ENCODE results near the gene GPR183.

GPR183 gene

DNA sequence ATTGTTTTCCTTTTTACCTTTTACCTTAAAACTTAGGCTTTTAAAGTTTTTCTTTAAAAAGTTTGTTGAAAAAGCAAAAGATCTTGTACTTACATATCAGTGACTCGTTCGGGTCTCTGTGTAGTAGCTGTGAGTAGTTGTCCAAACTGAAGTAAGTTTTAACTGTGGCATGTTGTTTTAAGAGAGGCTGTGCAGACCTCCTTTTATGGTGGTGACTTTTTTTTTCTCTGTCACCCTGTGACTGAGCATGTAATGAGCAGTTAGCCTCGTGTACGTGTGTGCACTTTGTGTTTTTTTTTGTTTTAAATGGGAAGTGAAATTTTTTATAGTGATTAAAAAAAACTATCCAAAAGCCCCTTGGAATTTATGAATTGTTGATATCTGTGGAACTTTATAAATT, at the start of gene GPR183 (continued):
- TF ChIP-seq, protein P1, sequence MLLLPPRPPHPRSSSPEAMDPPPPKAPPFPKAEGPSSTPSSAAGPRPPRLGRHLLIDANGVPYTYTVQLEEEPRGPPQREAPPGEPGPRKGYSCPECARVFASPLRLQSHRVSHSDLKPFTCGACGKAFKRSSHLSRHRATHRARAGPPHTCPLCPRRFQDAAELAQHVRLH (tag by site-specific recombination; IDR thresholded peaks at IDR 0.05) = no peak
- no peak for TF ChIP-seq ZNF169 (tag by site-specific recombination; IDR thresholded peaks at IDR 0.05)

DNA sequence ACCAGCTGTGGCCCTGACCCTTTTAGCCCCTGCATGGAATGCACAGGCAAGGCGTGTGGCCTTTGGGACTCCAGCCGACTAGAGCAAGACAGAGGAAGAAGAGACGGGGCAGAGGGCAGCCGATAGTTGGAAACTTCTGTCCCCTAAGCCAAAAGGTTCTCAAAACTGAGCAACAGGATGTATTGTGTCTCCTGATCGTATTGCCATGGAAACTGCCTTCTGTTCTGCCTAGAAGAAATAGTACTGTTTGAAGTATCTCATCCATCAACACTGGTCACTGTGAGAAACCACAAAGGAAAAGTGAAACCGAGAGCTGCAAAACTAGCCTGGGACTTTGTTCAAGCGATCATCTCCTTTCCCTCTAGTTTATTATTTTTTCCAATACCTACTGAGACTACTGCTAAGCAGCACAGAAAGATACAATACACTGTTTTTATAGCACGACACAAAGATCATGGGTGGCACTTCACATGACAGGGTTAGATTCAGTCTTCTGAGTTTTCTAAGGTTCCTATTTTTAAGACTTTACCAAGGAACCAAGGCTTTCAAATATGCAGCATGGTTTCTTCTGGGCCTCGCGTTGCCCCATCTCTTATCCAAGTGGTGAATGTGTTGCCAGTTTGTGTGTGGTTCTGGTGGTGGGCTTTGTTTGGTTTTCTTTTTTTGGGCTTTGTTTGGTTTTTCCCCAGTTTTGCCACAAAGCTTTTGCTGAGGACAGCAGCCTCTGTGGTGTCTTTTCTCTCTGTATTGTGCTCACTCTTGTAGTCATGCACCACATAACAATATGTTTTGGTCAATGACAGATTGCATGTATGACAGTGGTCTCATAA, 49.3 kb upstream of the GPR183 start:
- TF ChIP-seq SETDB1 (IDR thresholded peaks at IDR 0.05; ENCODE audit: insufficient read length, low read length) (no peak), ZNF830 (tag by site-specific recombination; IDR thresholded peaks at IDR 0.05; ENCODE audit: low read depth) (no peak)
- Histone ChIP-seq H3K9me3 (ENCODE audit: control insufficient read depth, insufficient read depth, low read depth, low read length) (no peaks in the 10 kb centered on the region), H3K4me1 (ENCODE audit: control insufficient read depth, insufficient read depth, low read length) (no peaks in the 10 kb centered on the region), H3K36me3 (ENCODE audit: control insufficient read depth in 2 of 2, insufficient read depth in 1 of 2, low read length in 2 of 2) (peaks cover 0 to 20% of the 10 kb centered on the region in 2 experiments; a peak in 1 of 3 replicates), H3K4me3 (ENCODE audit: low read depth, low read length) (no peak overlapping the region), H3K27ac (ENCODE audit: extremely low read depth, low read depth, low read length) (no peak overlapping the region)
- ChIA-PET POLR2A (no interaction called here), CTCF (no interaction called here)

DNA sequence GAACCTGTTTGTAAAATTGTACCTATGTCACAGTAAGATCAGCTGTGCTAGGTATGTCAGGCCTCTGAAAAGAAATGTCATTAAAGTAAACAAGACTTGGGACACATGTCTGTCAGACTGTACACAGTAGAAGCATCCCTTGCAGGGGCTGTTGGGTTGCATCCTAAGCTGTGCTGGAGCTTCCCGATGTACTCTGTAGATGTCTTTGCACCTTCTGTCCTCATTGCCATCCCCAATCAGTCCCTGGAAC, 48.7 kb upstream of the GPR183 start:
- H3K4me1 ChIP-seq (ENCODE audit: control insufficient read depth, insufficient read depth, low read length) = no peaks in the 10 kb centered on the region
- H3K27ac ChIP-seq (ENCODE audit: extremely low read depth, low read depth, low read length) = no peak overlapping the region
- TF ChIP-seq, protein P2, sequence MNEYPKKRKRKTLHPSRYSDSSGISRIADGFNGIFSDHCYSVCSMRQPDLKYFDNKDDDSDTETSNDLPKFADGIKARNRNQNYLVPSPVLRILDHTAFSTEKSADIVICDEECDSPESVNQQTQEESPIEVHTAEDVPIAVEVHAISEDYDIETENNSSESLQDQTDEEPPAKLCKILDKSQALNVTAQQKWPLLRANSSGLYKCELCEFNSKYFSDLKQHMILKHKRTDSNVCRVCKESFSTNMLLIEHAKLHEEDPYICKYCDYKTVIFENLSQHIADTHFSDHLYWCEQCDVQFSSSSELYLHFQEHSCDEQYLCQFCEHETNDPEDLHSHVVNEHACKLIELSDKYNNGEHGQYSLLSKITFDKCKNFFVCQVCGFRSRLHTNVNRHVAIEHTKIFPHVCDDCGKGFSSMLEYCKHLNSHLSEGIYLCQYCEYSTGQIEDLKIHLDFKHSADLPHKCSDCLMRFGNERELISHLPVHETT (tag by site-specific recombination; IDR thresholded peaks at IDR 0.05) = no peak
- no peak for TF ChIP-seq ZNF629 (tag by site-specific recombination; IDR thresholded peaks at IDR 0.05)
- H3K9me3 ChIP-seq (ENCODE audit: control insufficient read depth, insufficient read depth, low read depth, low read length) = no peaks in the 10 kb centered on the region
- peaks cover 0 to 20% of the 10 kb centered on the region in 2 experiments; a peak in 1 of 3 replicates for H3K36me3 ChIP-seq (ENCODE audit: control insufficient read depth in 2 of 2, insufficient read depth in 1 of 2, low read length in 2 of 2)
- ChIA-PET CTCF (no interaction called here), POLR2A (no interaction called here)
- H3K4me3 ChIP-seq (ENCODE audit: low read depth, low read length) = no peak overlapping the region

DNA sequence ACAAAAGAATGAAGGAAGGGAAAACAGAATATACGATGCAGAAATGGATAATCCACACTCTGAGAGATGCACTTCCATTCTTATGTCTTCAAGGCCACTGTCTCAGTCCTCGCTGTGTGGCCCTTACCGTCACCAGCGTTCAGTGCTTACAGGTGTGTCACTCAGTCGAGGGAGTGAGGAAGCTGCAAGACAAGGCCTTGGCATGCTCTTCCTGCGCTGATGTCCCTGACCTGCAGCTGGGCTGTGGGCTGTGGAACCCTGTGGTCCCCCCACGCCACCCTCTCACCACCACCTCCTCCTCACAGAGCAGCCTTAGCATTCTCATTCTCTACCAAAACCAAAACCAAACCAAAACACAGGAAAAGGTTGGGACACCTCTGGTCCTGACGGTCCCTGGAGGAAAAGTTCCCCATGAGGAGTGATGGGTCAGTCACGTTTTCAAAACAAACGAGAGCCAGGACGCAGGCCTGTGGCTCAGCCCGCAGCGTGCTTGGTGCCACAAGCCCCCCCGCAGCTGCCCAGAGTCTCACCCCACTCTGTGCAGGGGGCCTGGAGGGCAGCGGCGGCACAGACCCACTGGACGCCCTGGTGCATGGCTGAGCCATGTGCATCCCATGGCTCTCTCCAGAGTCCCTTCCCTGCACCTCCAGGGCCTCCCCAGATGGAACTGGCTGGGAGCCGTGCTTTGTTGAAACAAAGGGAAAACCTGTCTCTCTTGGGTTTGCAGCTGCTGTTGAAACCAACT, 48.2 kb upstream of the GPR183 start:
- Histone ChIP-seq H3K36me3 (ENCODE audit: control insufficient read depth in 2 of 2, insufficient read depth in 1 of 2, low read length in 2 of 2) (peaks cover 0 to 20% of the 10 kb centered on the region in 2 experiments; a peak in 1 of 3 replicates), H3K9me3 (ENCODE audit: control insufficient read depth, insufficient read depth, low read depth, low read length) (no peaks in the 10 kb centered on the region), H3K4me3 (ENCODE audit: low read depth, low read length) (no peak overlapping the region), H3K27ac (ENCODE audit: extremely low read depth, low read depth, low read length) (no peak overlapping the region), H3K4me1 (ENCODE audit: control insufficient read depth, insufficient read depth, low read length) (no peaks in the 10 kb centered on the region)
- ChIA-PET POLR2A (no interaction called here), CTCF (no interaction called here)
- TF ChIP-seq, protein P3, sequence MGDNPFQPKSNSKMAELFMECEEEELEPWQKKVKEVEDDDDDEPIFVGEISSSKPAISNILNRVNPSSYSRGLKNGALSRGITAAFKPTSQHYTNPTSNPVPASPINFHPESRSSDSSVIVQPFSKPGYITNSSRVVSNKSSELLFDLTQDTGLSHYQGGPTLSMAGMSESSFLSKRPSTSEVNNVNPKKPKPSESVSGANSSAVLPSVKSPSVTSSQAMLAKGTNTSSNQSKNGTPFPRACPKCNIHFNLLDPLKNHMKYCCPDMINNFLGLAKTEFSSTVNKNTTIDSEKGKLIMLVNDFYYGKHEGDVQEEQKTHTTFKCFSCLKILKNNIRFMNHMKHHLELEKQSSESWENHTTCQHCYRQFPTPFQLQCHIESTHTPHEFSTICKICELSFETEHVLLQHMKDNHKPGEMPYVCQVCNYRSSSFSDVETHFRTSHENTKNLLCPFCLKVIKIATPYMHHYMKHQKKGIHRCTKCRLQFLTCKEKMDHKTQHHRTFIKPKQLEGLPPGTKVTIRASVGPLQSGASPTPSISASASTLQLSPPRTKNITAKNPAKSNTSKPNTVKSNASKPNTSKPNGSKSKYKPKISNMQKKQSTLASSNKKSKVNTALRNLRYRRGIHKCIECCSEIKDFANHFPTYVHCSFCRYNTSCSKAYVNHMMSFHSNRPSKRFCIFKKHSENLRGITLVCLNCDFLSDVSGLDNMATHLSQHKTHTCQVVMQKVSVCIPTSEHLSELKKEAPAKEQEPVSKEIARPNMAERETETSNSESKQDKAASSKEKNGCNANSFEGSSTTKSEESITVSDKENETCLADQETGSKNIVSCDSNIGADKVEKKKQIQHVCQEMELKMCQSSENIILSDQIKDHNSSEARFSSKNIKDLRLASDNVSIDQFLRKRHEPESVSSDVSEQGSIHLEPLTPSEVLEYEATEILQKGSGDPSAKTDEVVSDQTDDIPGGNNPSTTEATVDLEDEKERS (tag by site-specific recombination; IDR thresholded peaks at IDR 0.05) = no peak
- TF ChIP-seq ZNF19 (tag by site-specific recombination; IDR thresholded peaks at IDR 0.05; ENCODE audit: low read depth) = no peak
- no peak for TF ChIP-seq ZNF830 (tag by site-specific recombination; IDR thresholded peaks at IDR 0.05; ENCODE audit: low read depth)
- TF ChIP-seq REPIN1 (tag by site-specific recombination; IDR thresholded peaks at IDR 0.05; ENCODE audit: low read depth) = no peak
- no peak for TF ChIP-seq ZNF23 (tag by site-specific recombination; IDR thresholded peaks at IDR 0.05; ENCODE audit: borderline replicate concordance)
- TF ChIP-seq FEZF1 (tag by site-specific recombination; IDR thresholded peaks at IDR 0.05) = no peak
- TF ChIP-seq, protein P4, sequence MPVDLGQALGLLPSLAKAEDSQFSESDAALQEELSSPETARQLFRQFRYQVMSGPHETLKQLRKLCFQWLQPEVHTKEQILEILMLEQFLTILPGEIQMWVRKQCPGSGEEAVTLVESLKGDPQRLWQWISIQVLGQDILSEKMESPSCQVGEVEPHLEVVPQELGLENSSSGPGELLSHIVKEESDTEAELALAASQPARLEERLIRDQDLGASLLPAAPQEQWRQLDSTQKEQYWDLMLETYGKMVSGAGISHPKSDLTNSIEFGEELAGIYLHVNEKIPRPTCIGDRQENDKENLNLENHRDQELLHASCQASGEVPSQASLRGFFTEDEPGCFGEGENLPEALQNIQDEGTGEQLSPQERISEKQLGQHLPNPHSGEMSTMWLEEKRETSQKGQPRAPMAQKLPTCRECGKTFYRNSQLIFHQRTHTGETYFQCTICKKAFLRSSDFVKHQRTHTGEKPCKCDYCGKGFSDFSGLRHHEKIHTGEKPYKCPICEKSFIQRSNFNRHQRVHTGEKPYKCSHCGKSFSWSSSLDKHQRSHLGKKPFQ (tag by site-specific recombination; IDR thresholded peaks at IDR 0.05) = no peak
- TF ChIP-seq ZNF133 (tag by site-specific recombination; IDR thresholded peaks at IDR 0.05) = no peak
- no peak for TF ChIP-seq ZNF426 (tag by site-specific recombination; IDR thresholded peaks at IDR 0.05)
- TF ChIP-seq MZF1 (tag by site-specific recombination; IDR thresholded peaks at IDR 0.05; ENCODE audit: borderline replicate concordance) = no peak
- TF ChIP-seq, protein P5, sequence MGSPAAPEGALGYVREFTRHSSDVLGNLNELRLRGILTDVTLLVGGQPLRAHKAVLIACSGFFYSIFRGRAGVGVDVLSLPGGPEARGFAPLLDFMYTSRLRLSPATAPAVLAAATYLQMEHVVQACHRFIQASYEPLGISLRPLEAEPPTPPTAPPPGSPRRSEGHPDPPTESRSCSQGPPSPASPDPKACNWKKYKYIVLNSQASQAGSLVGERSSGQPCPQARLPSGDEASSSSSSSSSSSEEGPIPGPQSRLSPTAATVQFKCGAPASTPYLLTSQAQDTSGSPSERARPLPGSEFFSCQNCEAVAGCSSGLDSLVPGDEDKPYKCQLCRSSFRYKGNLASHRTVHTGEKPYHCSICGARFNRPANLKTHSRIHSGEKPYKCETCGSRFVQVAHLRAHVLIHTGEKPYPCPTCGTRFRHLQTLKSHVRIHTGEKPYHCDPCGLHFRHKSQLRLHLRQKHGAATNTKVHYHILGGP (tag by site-specific recombination; IDR thresholded peaks at IDR 0.05) = no peak
- TF ChIP-seq, protein P6, sequence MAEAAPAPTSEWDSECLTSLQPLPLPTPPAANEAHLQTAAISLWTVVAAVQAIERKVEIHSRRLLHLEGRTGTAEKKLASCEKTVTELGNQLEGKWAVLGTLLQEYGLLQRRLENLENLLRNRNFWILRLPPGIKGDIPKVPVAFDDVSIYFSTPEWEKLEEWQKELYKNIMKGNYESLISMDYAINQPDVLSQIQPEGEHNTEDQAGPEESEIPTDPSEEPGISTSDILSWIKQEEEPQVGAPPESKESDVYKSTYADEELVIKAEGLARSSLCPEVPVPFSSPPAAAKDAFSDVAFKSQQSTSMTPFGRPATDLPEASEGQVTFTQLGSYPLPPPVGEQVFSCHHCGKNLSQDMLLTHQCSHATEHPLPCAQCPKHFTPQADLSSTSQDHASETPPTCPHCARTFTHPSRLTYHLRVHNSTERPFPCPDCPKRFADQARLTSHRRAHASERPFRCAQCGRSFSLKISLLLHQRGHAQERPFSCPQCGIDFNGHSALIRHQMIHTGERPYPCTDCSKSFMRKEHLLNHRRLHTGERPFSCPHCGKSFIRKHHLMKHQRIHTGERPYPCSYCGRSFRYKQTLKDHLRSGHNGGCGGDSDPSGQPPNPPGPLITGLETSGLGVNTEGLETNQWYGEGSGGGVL (tag by site-specific recombination; IDR thresholded peaks at IDR 0.05) = no peak
- no peak for TF ChIP-seq ZNF701 (tag by site-specific recombination; IDR thresholded peaks at IDR 0.05)
